B cell (primary cell): ENCODE measurements around the gene LYAR. TPM values are rescaled to one million over a fixed set of nuclear protein-coding genes. Genes with fewer than 3 reads are reported as not detected.

ENCODE experiments used
- ATAC-seq: fragments of 200-7000 bp; cut with Tn5 transposase; one replicate; pipeline ENCODE4 v1.10.0; 2021; ENCODE audit warnings: low read depth, mild to moderate bottlenecking, moderate number of reproducible peaks, moderate library complexity
- CTCF ChIA-PET: fragments of 350-600 bp; sonication (Branson Sonifier 250); formaldehyde crosslinking; loops from one replicate; lab custom pipeline; 2021; ENCODE audit warnings: antibody characterized with exemption, inconsistent platforms; lab: Charles Lee
- POLR2A ChIA-PET: fragments of 350-600 bp; sonication (Branson Sonifier 250); formaldehyde crosslinking; loops from one replicate; lab custom pipeline; 2021; ENCODE audit warnings: antibody characterized with exemption; lab: Charles Lee
- DNase-seq: peaks from one replicate; pipeline ENCODE4 v3.0.0; 2013
- H2AFZ ChIP-seq: 2 replicates; pipeline ENCODE4 v1.6.1; 2012; ENCODE audit warnings: mild to moderate bottlenecking, low read depth, low read length; ENCODE audit not compliant: insufficient read depth, poor library complexity, severe bottlenecking
- H3K27ac ChIP-seq, 2 donors: 1 replicate in 1 of 2; 2 replicates in 1 of 2; pipeline ENCODE4 v1.5.1; 2012 to 2013; ENCODE audit warnings: low read length in 2 of 2, mild to moderate bottlenecking in 2 of 2, moderate library complexity in 1 of 2
- H3K27me3 ChIP-seq, 4 experiments: fragments of 200-600 bp in 1 of 4; sonication (generic) in 1 of 4; replicated peaks in 1 of 4; 1 replicate in 2 of 4; 2 replicates in 2 of 4; pipeline versions ENCODE4 v1.6.1 to v1.7.0; 2013 to 2016; ENCODE audit warnings: low read length in 3 of 4, mild to moderate bottlenecking in 2 of 4, mixed read lengths in 1 of 4, moderate library complexity in 1 of 4; ENCODE audit not compliant: insufficient read depth in 4 of 4, control insufficient read depth in 3 of 4; ENCODE audit errors: control extremely low read depth in 1 of 4
- H3K36me3 ChIP-seq, 2 experiments: replicated peaks in 1 of 2; 1 replicate in 1 of 2; 2 replicates in 1 of 2; pipeline versions ENCODE4 v1.6.1 to v1.7.1; 2013; ENCODE audit warnings: low read length in 1 of 2; ENCODE audit not compliant: insufficient read depth in 2 of 2, control insufficient read depth in 1 of 2; ENCODE audit errors: control extremely low read depth in 1 of 2, extremely low read depth in 1 of 2
- H3K4me1 ChIP-seq, 2 donors: fragments of 200-600 bp in 1 of 2; sonication (generic) in 1 of 2; 1 replicate in 1 of 2; 2 replicates in 1 of 2; pipeline versions ENCODE4 v1.5.1 to v1.6.1; 2013 to 2017; ENCODE audit warnings: low read length in 2 of 2; ENCODE audit not compliant: control insufficient read depth in 2 of 2, insufficient read depth in 2 of 2
- H3K4me2 ChIP-seq: replicated peaks from 2 replicates; pipeline ENCODE3; 2012; ENCODE audit warnings: mild to moderate bottlenecking, low read depth, low read length; ENCODE audit not compliant: poor library complexity, severe bottlenecking
- H3K4me3 ChIP-seq, 5 experiments: fragments of 200-600 bp in 1 of 5; sonication (generic) in 1 of 5; 1 replicate in 3 of 5; 2 replicates in 2 of 5; pipeline versions ENCODE4 v1.5.1 to v1.7.0; 2011 to 2016; ENCODE audit warnings: low read length in 4 of 5, mild to moderate bottlenecking in 4 of 5, low read depth in 2 of 5, control low read depth in 1 of 5, moderate library complexity in 1 of 5; ENCODE audit not compliant: insufficient read depth in 1 of 5; ENCODE audit errors: control extremely low read depth in 1 of 5, extremely low read depth in 1 of 5
- H3K79me2 ChIP-seq: fragments of 200-600 bp; sonication (generic); one replicate; pipeline ENCODE4 v1.6.0; 2016; ENCODE audit warnings: low read length; ENCODE audit not compliant: control insufficient read depth, insufficient read depth
- H3K9ac ChIP-seq: fragments of 200-600 bp; sonication (generic); 2 replicates; pipeline ENCODE4 v1.6.1; 2017; ENCODE audit warnings: mild to moderate bottlenecking, low read length, moderate library complexity
- H3K9me3 ChIP-seq, 3 donors: one replicate each; pipeline versions ENCODE4 v1.6.1 to v1.7.1; 2013; ENCODE audit warnings: low read length in 2 of 3; ENCODE audit not compliant: control insufficient read depth in 2 of 3, insufficient read depth in 1 of 3; ENCODE audit errors: control extremely low read depth in 1 of 3
- H4K20me1 ChIP-seq: 2 replicates; pipeline ENCODE4 v1.6.0; 2012; ENCODE audit warnings: mild to moderate bottlenecking, low read length; ENCODE audit not compliant: insufficient read depth, control insufficient read depth, poor library complexity, severe bottlenecking
- H3K27ac Mint-ChIP-seq: one replicate; pipeline ENCODE4 v1.8.0; 2021; ENCODE audit warnings: mixed read lengths
- H3K27me3 Mint-ChIP-seq: one replicate; pipeline ENCODE4 v1.8.0; 2021; ENCODE audit warnings: mixed read lengths
- H3K4me1 Mint-ChIP-seq: one replicate; pipeline ENCODE4 v1.8.0; 2021; ENCODE audit warnings: mixed read lengths
- H3K4me3 Mint-ChIP-seq: one replicate; pipeline ENCODE4 v1.8.0; 2021; ENCODE audit warnings: mixed read lengths
- H3K9me3 Mint-ChIP-seq: one replicate; pipeline ENCODE4 v1.8.0; 2022; ENCODE audit warnings: mixed read lengths; ENCODE audit not compliant: insufficient read depth
- CTCF ChIP-seq: fragments of 200-600 bp; IDR thresholded peaks from one replicate; pipeline ENCODE4 v1.8.0; 2022; ENCODE audit warnings: antibody characterized with exemption, mild to moderate bottlenecking
- EZH2 ChIP-seq: IDR thresholded peaks from 2 replicates; pipeline ENCODE4 v1.6.1; 2012; ENCODE audit warnings: borderline replicate concordance, low read depth, mild to moderate bottlenecking, moderate library complexity, low read length; ENCODE audit not compliant: insufficient read depth, poor library complexity, severe bottlenecking
- WGBS: methylation state at CpG from one replicate; pipeline ENCODE4 v1.1.5; 2013; ENCODE audit warnings: missing lambda C conversion rate; ENCODE audit not compliant: insufficient coverage; 5-methylcytosine and 5-hydroxymethylcytosine counted together
- intact Hi-C: fragments of 100-400 bp; cut with micrococcal nuclease; formaldehyde crosslinking; loops from one replicate; pipeline ENCODE4 v1.10.0; 2022
- polyA plus RNA-seq: library from polyadenylated mRNA; depleted of rRNA; stranded (reverse); fragments of >200 nt; gene quantifications from 2 replicates; pipeline ENCODE4 v1.2.3, GENCODE V29; 2012
- total RNA-seq, 2 donors: library from RNA; stranded (reverse); fragments of 120-200 nt in 1 of 2; gene quantifications; 1 replicate in 1 of 2; 2 replicates in 1 of 2; pipeline versions ENCODE4 v1.2.3 to v1.2.4, GENCODE V29; 2013 to 2022

Gene LYAR
- total and polyA plus RNA-seq, 2 donors (not counting 1 experiment from before 2014, with no cell fraction given), result 3.0 to 11.5 TPM

GRCh38 chr4:4284827-4285618 is 4.9 kb downstream of the LYAR start:
- Histone ChIP-seq H2AFZ (no peak overlapping the region), H3K4me1 (peaks cover 10 to 12% of the 10 kb centered on the region in 2 donors), H3K36me3 (peaks cover 0 to 47% of the 10 kb centered on the region in 2 experiments), H3K4me2 (no peak overlapping the region), H4K20me1 (peaks cover 9% of the 10 kb centered on the region), H3K9ac (no peak overlapping the region), H3K27me3 (no peaks in the 10 kb centered on the region), H3K79me2 (peaks cover 31% of the 10 kb centered on the region), H3K4me3 (no peak overlapping the region), H3K27ac (no peak overlapping the region), H3K9me3 (no peaks in the 10 kb centered on the region)
- ChIA-PET POLR2A (no interaction called here), CTCF (no interaction called here)
- no peak for DNase-seq
- intact Hi-C loops, result no loop called here
- H3K27me3 Mint-ChIP-seq, result no peaks in the 10 kb centered on the region
- TF ChIP-seq EZH2 (no peak), CTCF (no peak)
- WGBS, result 95% methylated on average over 8 of the region's 11 CpGs
- ATAC-seq, result no peak
- peaks cover 20% of the 10 kb centered on the region for H3K4me1 Mint-ChIP-seq
- no peaks in the 10 kb centered on the region for H3K9me3 Mint-ChIP-seq
- H3K27ac Mint-ChIP-seq, result no peak overlapping the region
- no peak overlapping the region for H3K4me3 Mint-ChIP-seq

- Mint-ChIP-seq H3K27ac (no peak overlapping the region), H3K9me3 (no peaks in the 10 kb centered on the region), H3K27me3 (no peaks in the 10 kb centered on the region), H3K4me3 (no peak overlapping the region), H3K4me1 (no peaks in the 10 kb centered on the region)
- Histone ChIP-seq H3K4me2 (no peak overlapping the region), H3K79me2 (no peaks in the 10 kb centered on the region), H3K9me3 (no peaks in the 10 kb centered on the region), H3K36me3 (peaks cover 0 to 62% of the 10 kb centered on the region in 2 experiments), H3K27ac (no peak overlapping the region), H3K4me1 (no peaks in the 10 kb centered on the region), H3K4me3 (no peak overlapping the region), H2AFZ (no peak overlapping the region), H4K20me1 (no peaks in the 10 kb centered on the region), H3K9ac (no peak overlapping the region), H3K27me3 (no peaks in the 10 kb centered on the region)
- ATAC-seq (no peak), DNase-seq (no peak)
- intact Hi-C loops, result no loop called here
- POLR2A ChIA-PET, result no interaction called here
- TF ChIP-seq CTCF, result no peak
- TF ChIP-seq EZH2, result no peak
- CTCF ChIA-PET, result no interaction called here
- WGBS, result 76% methylated on average over 5 of the region's 6 CpGs
Observed at GRCh38 chr4:4281787-4282186, 8.2 kb downstream of the LYAR start.
